PC-3 (cell line): ENCODE measurements around the gene ROCK2. TPM values are rescaled to one million over a fixed set of nuclear protein-coding genes. Genes with fewer than 3 reads are reported as not detected.

Experiments used
- ATAC-seq: fragments of 200-7000 bp; cut with Tn5 transposase; 2 replicates; pipeline ENCODE4 v1.9.1; 2020; ENCODE audit warnings: mild to moderate bottlenecking, moderate library complexity
- BruUV-seq: library from RNA; stranded (reverse); fragments of 400-500 nt; replicated peaks from 2 replicates; lab custom pipeline; 2021; lab: Mats Ljungman, UMichigan
- CTCF ChIA-PET: fragments of 300-600 bp; sonication (Branson Sonifier 250); formaldehyde crosslinking; loops from one replicate; lab custom pipeline; 2022; ENCODE audit warnings: antibody characterized with exemption; lab: Charles Lee
- POLR2A ChIA-PET: fragments of 300-600 bp; sonication (Branson Sonifier 250); formaldehyde crosslinking; loops from one replicate; lab custom pipeline; 2022; ENCODE audit warnings: antibody characterized with exemption; ENCODE audit not compliant: unreplicated experiment; lab: Charles Lee
- DNase-seq: peaks from one replicate; pipeline ENCODE4 v3.0.0-alpha.2; 2015
- H2AFZ ChIP-seq: fragments of 300-600 bp; sonication (generic); 2 replicates; pipeline ENCODE4 v1.6.0; 2016; ENCODE audit warnings: antibody characterized with exemption, low read length
- H3F3A ChIP-seq: fragments of 300-600 bp; sonication (generic); one replicate; pipeline ENCODE4 v1.6.0; 2017; ENCODE audit warnings: antibody characterized with exemption, low read length, control low read depth, mild to moderate bottlenecking; ENCODE audit not compliant: unreplicated experiment
- H3K27ac ChIP-seq: fragments of 300-600 bp; sonication (generic); 2 replicates; pipeline ENCODE4 v1.5.1; 2016; ENCODE audit warnings: mild to moderate bottlenecking, low read length
- H3K27me3 ChIP-seq: fragments of 300-600 bp; sonication (generic); 2 replicates; pipeline ENCODE4 v1.6.1; 2016; ENCODE audit warnings: low read length, mixed read lengths
- H3K36me3 ChIP-seq: fragments of 300-600 bp; sonication (generic); 2 replicates; pipeline ENCODE4 v1.6.1; 2016; ENCODE audit warnings: low read depth, mixed run types, low read length, mixed read lengths
- H3K4me1 ChIP-seq: fragments of 300-600 bp; sonication (generic); 2 replicates; pipeline ENCODE4 v1.5.1; 2016; ENCODE audit warnings: low read length; ENCODE audit not compliant: insufficient read depth
- H3K4me2 ChIP-seq: fragments of 300-600 bp; sonication (generic); 2 replicates; pipeline ENCODE4 v1.6.0; 2016; ENCODE audit warnings: low read length
- H3K4me3 ChIP-seq: fragments of 300-600 bp; sonication (generic); 2 replicates; pipeline ENCODE4 v1.5.1; 2016; ENCODE audit warnings: mild to moderate bottlenecking, low read length, mixed read lengths
- H3K79me2 ChIP-seq: fragments of 300-600 bp; sonication (generic); 2 replicates; pipeline ENCODE4 v1.6.1; 2017; ENCODE audit warnings: low read length, mixed read lengths
- H3K9ac ChIP-seq: fragments of 300-600 bp; sonication (generic); 2 replicates; pipeline ENCODE4 v1.6.0; 2016; ENCODE audit warnings: mild to moderate bottlenecking, low read length
- H3K9me2 ChIP-seq: fragments of 300-600 bp; sonication (generic); replicated peaks from 2 replicates; pipeline ENCODE4 v1.6.1; 2016; ENCODE audit warnings: mixed run types, low read length, mixed read lengths
- H3K9me3 ChIP-seq: fragments of 300-600 bp; sonication (generic); 2 replicates; pipeline ENCODE4 v1.6.1; 2016; ENCODE audit warnings: low read length, mixed read lengths
- H4K20me1 ChIP-seq: fragments of 300-600 bp; sonication (generic); 2 replicates; pipeline ENCODE4 v1.6.1; 2016; ENCODE audit warnings: low read length, mixed read lengths
- CTCF ChIP-seq: fragments of 300-600 bp; sonication (generic); conservative IDR thresholded peaks from 2 replicates; pipeline ENCODE4 v1.5.1; 2017; ENCODE audit warnings: antibody characterized with exemption, low read depth, mild to moderate bottlenecking, low read length
- EZH2 ChIP-seq: fragments of 300-600 bp; sonication (generic); IDR thresholded peaks from one replicate; pipeline ENCODE4 v1.6.1; 2017; ENCODE audit warnings: antibody characterized with exemption, mild to moderate bottlenecking, low read length; ENCODE audit not compliant: unreplicated experiment
- EZH2phosphoT487 ChIP-seq: fragments of 300-600 bp; sonication (generic); IDR thresholded peaks from 2 replicates; pipeline ENCODE4 v1.6.1; 2018; ENCODE audit warnings: mild to moderate bottlenecking, antibody characterized with exemption, low read length, borderline replicate concordance
- intact Hi-C: fragments of 100-400 bp; cut with micrococcal nuclease; formaldehyde crosslinking; loops from 2 replicates; pipeline ENCODE4 v1.9.0; 2023
- total RNA-seq: library from RNA; depleted of rRNA; stranded (reverse); fragments of >200 nt; gene quantifications from 2 replicates; pipeline ENCODE4 v1.2.3, GENCODE V29; 2014

Gene ROCK2
- total RNA-seq, 1 experiment from 2014 or later: 35.3 TPM

- H2AFZ ChIP-seq: no peak overlapping the region
- H3K4me1 ChIP-seq: no peaks in the 10 kb centered on the region; the same call in 1 of the 2 replicates
- H3K4me3 ChIP-seq: no peak overlapping the region
- no peak overlapping the region for H3K4me2 ChIP-seq
- ChIA-PET CTCF (no interaction called here), POLR2A (interaction anchor here (0.6 kb wide), 1 partner anchor 15 kb away, joined by 4 read pairs; no protein-coding TSS in a partner anchor)
- no peaks in the 10 kb centered on the region for H4K20me1 ChIP-seq
- no peak for DNase-seq
- no peak for ATAC-seq
- H3K9me3 ChIP-seq: no peaks in the 10 kb centered on the region
- no peak overlapping the region for H3K27ac ChIP-seq
- H3F3A ChIP-seq: no peaks in the 10 kb centered on the region
- no TSS peak for BruUV-seq
- H3K79me2 ChIP-seq: no peaks in the 10 kb centered on the region
- TF ChIP-seq CTCF (no peak), EZH2 (no peak), EZH2phosphoT487 (no peak)
- H3K27me3 ChIP-seq: no peaks in the 10 kb centered on the region
- intact Hi-C loops: no loop called here
- no peaks in the 10 kb centered on the region for H3K9me2 ChIP-seq
- H3K36me3 ChIP-seq: no peaks in the 10 kb centered on the region
- H3K9ac ChIP-seq: no peak overlapping the region
Observed at GRCh38 chr2:11352781-11353537, 8.5 kb upstream of the ROCK2 start.

- H3K79me2 ChIP-seq: peaks cover 10% of the 10 kb centered on the region
- H3K4me2 ChIP-seq: no peak overlapping the region
- POLR2A ChIA-PET: interaction anchor here (0.7 kb wide), 1 partner anchor 25 kb away, joined by 3 read pairs; no protein-coding TSS in a partner anchor
- BruUV-seq: no TSS peak
- no peak overlapping the region for H3K4me3 ChIP-seq
- peaks cover 24% of the 10 kb centered on the region for H3K4me1 ChIP-seq
- no peak overlapping the region for H3K9ac ChIP-seq
- H3F3A ChIP-seq: no peaks in the 10 kb centered on the region
- no peaks in the 10 kb centered on the region for H3K36me3 ChIP-seq
- H2AFZ ChIP-seq: no peak overlapping the region
- no peak overlapping the region for H3K27ac ChIP-seq
- H3K27me3 ChIP-seq: no peaks in the 10 kb centered on the region
- DNase-seq (no peak), ATAC-seq (no peak)
- peaks cover 4% of the 10 kb centered on the region; the same call in 1 of the 2 replicates for H4K20me1 ChIP-seq
- intact Hi-C loops: loop anchor here (10.0 kb wide), 1 partner anchor 193 kb away; the partner anchor contains the start of gene SLC66A3
- CTCF ChIA-PET: interaction anchor here (0.9 kb wide), 1 partner anchor 26 kb away, joined by 3 read pairs; no protein-coding TSS in a partner anchor
- TF ChIP-seq CTCF (no peak), EZH2 (no peak)
- no peaks in the 10 kb centered on the region for H3K9me3 ChIP-seq
- H3K9me2 ChIP-seq: no peaks in the 10 kb centered on the region
Observed at GRCh38 chr2:11348209-11348749, 3.8 kb upstream of the ROCK2 start.
